OCI-M2 (cell line): ENCODE data around the gene RSPH1.

ENCODE experiments used
- DNase-seq: peaks from one replicate; lab custom pipeline; 2025; ENCODE audit not compliant: unreplicated experiment; lab: John Stamatoyannopoulos, UW

Gene RSPH1

GRCh38 chr21:42467140-42467983 lies 28.7 kb downstream of the RSPH1 start:
- DNase-seq = peak; percentile 98

DNA sequence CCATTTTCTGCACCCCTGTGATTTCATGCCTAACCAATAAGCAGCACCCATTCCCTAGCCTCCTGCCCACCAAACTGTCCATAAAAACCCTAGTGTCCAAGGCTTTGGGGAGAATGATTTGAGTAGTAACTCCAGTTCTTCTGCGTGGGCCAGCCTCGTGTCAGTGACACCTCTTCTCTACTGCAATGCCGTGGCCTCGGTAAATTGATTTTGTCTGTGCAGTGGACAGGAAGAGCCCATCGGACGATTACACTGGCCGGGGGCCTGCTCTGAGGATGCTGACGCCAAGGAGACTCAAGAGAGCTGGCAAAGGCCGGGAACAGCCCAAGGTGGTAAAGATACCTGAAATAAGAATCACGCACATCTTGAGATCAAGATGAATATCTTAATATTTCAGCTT lies 29.3 kb downstream of the RSPH1 start:
- DNase-seq = no peak

- no peak for DNase-seq
Measured at GRCh38 chr21:42465803-42466127, 30.3 kb downstream of the RSPH1 start.

DNA sequence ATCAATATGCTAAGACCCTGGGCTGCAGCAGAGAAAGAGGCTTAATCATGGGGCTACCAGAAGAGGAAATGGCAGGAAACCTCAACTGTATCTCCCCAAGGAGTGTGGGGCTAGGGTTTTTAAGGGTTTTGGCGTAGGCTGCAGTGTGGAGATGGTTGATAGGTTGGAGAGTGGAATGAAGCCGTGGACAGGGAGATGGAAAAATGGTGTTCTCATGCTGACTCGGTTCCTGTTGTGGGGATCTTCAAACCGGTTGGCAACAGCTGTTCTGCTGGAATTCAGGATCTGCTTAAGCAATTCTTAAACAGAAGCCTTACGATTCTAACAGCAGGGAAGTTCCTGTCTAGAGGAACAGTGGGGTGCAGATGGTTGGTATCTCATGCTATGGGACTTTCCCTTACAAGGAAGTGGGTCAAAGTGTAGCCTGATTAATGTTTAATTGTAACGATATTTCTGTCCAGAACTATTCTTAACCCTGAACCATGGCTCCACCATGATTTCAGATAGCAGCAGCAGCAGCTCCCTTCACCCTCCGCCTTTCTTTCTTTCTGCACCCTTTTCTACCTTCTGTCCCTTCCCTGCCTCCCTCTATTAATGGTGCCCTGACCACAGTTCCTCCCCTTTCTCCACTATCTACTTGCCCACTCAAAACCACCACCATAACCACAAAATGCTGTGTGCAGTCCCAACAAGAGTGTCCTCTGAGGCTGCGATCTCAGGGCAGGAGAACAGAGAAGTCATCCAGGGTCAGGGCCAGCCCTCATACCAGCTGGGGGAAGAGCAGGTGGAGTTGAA lies 30.8 kb downstream of the RSPH1 start:
- peak; percentile 98 for DNase-seq

- no peak for DNase-seq
Measured at GRCh38 chr21:42463861-42464515, 32.0 kb downstream of the RSPH1 start.

GRCh38 chr21:42461881-42462877 lies 33.8 kb downstream of the RSPH1 start:
- no peak for DNase-seq

DNA sequence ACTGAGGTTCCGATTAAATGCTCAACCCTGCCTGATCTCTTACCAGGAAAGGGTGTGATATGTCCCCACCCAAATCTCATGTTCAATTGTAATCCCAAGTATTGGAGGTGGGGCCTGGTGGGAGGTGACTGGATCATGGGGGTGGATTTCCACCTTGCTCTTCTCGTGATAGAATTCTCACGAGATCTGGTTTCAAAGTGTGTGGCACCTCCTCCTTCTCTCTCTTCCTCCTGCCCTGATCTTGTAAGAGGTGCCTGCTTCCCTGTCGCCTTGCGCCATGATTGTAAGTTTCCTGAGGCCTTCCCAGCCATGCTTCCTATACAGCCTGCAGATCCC lies 34.9 kb downstream of the RSPH1 start:
- no peak for DNase-seq

DNA sequence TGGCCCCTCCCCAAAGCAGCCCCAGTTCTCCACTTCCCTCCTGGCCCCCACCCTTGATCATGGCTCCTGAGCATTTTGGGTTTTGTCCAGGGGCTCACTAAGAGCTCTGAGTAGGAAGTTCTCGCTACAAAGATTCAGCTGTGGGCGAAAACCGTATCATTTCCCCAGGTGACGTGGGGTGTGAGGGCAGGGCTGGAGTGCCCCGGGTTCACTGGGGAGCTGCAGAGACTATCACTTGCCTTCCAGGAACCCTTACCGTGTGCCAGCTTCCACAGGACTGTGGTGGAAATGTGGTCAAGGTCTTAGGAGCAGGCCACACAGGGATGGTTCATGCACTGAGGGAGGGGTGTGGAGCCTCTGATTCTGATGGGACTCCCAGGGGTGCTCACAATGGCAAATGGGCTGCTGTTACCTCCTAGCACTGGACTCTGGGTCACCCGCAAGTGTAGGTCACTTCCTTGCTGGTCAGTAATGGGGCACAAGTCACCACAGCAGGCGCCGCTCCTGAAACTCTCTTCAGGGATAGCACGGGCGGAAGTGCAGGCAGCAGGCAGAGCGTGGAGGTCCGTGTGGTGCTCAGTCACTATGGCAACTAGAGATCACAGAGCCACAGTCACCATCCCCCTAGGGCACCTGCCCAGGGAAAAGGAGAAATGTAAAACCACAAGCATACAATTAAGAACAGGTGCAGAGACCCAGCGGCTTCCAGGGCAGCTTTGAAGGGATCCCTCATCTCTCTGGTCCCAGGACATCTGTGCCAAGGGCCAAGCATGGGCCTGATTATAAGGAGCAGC lies 35.4 kb downstream of the RSPH1 start:
- no peak for DNase-seq

DNA sequence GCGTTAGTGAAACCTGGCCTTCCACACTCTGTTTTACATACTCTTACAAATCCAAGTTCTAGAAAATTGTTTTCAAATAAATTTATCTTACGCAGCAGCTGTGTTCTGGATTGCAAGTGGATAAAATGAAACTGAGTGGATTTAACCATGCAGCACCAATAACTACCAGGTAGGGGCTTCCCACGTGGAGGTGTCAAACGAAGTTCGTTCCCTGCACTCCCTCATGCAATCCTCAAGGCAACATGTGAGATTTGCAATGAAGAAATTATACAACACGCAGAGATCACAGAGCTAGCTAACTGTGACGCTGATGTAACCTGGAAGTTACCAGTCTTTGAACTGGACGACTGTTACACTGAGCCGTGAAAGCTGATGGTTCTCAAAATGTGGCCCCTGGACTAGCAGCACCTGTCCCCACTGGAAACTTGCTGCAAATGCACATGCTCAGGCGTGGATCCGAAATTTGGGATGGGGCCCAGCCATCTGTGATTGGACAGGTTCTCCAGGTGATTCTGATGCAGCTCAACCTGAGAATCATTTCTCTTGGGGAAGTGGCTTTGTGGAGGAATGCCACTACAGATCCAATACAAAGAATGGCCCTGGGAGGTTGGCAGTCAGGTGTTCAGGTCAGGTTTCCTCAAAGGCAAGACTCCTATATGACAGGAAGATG lies 36.3 kb downstream of the RSPH1 start:
- no peak for DNase-seq

DNA sequence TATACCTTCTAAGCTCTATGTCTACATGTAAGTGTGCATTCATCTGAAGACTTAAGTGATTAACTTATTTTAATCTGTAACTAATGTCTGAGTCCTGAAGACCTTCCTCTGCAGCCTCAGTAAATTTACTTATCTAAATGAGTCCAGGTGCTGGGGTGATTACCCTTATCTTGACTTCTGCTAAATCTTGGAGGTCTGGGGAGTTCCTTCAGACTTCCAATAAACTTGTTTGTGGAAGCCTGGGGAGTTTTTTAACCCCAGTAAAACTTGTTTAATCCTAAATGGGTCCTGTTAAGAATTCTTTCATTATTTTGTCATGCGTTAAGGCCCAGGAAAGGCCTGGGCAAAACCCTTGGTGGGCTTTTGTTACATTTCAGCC lies 37.0 kb downstream of the RSPH1 start:
- no peak for DNase-seq

- no peak for DNase-seq
Measured at GRCh38 chr21:42456457-42456856, 39.6 kb downstream of the RSPH1 start.

DNA sequence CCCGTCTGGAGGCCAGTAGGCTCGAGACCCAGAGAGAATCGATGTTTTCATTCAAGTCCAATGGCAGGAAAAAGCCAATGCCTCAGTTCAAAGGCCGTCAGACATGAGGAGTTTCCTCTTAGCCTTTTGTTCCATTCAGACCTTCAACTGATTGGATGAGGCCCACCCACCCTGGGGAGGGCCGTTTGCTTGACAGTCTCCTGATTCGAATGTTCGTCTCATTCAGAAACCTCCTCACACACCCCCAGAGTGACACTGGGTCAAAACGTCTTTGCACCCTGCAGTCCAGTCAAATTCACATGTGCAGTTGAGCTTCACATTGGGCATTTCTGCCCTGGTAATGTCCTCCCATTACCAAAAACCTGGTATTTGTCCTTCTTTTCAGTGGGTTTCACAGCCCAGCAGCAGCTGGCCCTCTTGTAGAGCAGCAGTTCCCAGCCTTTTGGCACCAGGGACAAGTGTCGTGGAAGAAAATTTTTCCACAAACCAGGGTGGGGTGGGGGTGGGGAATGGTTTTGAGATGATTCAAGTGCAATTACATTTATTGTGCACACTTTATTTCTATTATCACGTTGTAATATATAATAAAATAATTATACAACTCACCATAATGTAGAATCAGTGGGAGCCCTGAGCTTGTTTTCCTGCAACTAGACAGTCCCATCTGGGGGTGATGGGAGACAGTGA lies 40.1 kb downstream of the RSPH1 start:
- no peak for DNase-seq

DNA sequence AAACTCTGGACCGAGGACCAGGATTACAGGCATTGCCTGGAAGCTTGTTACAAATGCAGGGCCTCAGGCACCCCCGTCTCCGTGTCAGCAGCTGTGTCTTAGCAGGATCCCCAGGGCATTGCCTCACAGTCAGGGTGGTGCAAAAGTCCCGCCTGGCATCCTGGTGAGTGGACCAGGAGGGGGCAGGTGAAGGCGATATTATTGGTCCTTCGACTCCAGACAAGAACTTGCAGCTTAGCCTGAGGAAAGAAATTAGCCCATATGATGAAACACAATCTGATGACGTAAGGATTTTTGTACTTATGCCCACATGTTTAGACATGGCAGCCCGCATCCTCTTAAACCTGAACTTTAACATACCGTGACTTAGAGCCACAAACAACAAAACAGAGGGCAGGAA lies 40.8 kb downstream of the RSPH1 start:
- DNase-seq = no peak

DNA sequence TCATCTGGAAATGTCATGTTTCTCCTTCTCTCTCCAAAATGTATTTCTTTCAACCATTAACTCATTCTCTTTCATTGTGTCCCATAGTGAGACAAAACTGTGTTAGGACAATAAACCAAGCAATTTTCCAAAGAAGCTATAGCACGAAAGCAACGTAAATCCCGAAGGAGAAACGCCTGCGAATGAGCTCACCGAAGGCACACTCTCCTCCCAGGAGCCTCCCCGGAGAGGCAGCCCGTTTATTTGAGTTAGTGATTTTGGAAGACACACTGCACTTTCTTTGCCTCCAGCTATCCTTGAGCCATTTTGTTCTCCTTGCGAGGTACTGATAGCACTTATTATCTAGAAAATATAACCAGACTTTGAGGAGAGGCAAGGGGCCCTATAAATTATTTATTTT lies 41.2 kb downstream of the RSPH1 start:
- DNase-seq = no peak

DNA sequence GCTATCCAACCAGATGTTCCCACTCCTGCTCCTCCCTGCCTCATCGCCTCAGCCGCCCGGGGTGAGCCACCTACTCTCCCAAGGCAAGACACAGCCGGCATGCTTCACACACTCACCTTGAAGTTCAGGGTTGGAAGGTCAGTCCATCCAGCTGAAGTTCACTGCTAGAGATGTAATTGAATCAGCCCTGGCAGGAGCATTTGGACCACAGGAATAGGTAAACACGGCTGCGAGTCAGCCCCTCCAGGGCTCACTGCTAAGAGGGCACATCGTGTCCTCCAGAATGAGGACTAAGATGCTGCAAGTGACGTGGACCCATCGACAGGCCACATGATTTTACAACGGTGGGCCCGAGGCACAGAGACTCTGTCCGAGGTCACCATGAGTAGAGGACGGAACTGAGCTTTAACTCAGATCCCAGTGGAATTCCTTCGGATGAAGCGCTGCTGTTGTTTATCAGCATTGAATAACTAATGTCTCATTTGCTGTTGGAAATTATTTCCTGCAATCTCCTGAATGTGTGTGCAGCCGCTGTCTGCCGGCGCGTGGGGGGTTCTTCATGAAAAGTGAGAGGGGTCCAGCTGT lies 41.9 kb downstream of the RSPH1 start:
- DNase-seq = no peak

- DNase-seq = no peak
Measured at GRCh38 chr21:42453224-42453985, 42.6 kb downstream of the RSPH1 start.

- DNase-seq = no peak
Measured at GRCh38 chr21:42452401-42453223, 43.4 kb downstream of the RSPH1 start.
